Smooth muscle cell (in vitro differentiated cells): ENCODE results near the gene CHKA. TPM values are rescaled to one million over a fixed set of nuclear protein-coding genes. Genes with fewer than 3 reads are reported as not detected.

Source experiments
- DNase-seq: peaks from one replicate; lab custom pipeline; 2025; ENCODE audit not compliant: unreplicated experiment; lab: John Stamatoyannopoulos, UW
- H2AFZ ChIP-seq: fragments of 200-600 bp; sonication (generic); 2 replicates; pipeline ENCODE4 v1.6.0; 2016; ENCODE audit warnings: antibody characterized with exemption, low read depth, mild to moderate bottlenecking
- H3F3A ChIP-seq: fragments of 200-600 bp; sonication (generic); 2 replicates; pipeline ENCODE4 v1.6.0; 2017; ENCODE audit warnings: antibody characterized with exemption, low read depth
- H3K27ac ChIP-seq: fragments of 200-600 bp; sonication (generic); 2 replicates; pipeline ENCODE4 v1.5.1; 2016; ENCODE audit warnings: low read depth, mild to moderate bottlenecking
- H3K27me3 ChIP-seq: fragments of 200-600 bp; sonication (generic); 2 replicates; pipeline ENCODE4 v1.6.1; 2016; ENCODE audit warnings: low read depth, mild to moderate bottlenecking
- H3K36me3 ChIP-seq: fragments of 200-600 bp; sonication (generic); 2 replicates; pipeline ENCODE4 v1.5.1; 2016; ENCODE audit warnings: low read depth
- H3K4me1 ChIP-seq: fragments of 200-600 bp; sonication (generic); 2 replicates; pipeline ENCODE4 v1.5.1; 2016; ENCODE audit warnings: low read depth
- H3K4me2 ChIP-seq: fragments of 200-600 bp; sonication (generic); 2 replicates; pipeline ENCODE4 v1.6.0; 2016; ENCODE audit warnings: mild to moderate bottlenecking
- H3K4me3 ChIP-seq: fragments of 200-600 bp; sonication (generic); 2 replicates; pipeline ENCODE4 v1.5.1; 2016; ENCODE audit warnings: mild to moderate bottlenecking
- H3K79me2 ChIP-seq: fragments of 200-600 bp; sonication (generic); 2 replicates; pipeline ENCODE4 v1.6.0; 2016; ENCODE audit warnings: low read depth, mild to moderate bottlenecking
- H3K9ac ChIP-seq: fragments of 200-600 bp; sonication (generic); 2 replicates; pipeline ENCODE4 v1.6.0; 2016; ENCODE audit warnings: low read depth
- H3K9me3 ChIP-seq: fragments of 200-600 bp; sonication (generic); replicated peaks from 2 replicates; pipeline ENCODE4 v1.5.1; 2016; ENCODE audit warnings: low read depth
- H4K20me1 ChIP-seq: fragments of 200-600 bp; sonication (generic); 2 replicates; pipeline ENCODE4 v1.6.0; 2016; ENCODE audit warnings: low read depth
- CTCF ChIP-seq: fragments of 200-600 bp; sonication (generic); IDR thresholded peaks from 2 replicates; pipeline ENCODE4 v1.5.1; 2017; ENCODE audit warnings: borderline replicate concordance, mild to moderate bottlenecking, antibody characterized with exemption; ENCODE audit not compliant: insufficient read depth, poor library complexity, severe bottlenecking
- WGBS: methylation state at CpG from one replicate; pipeline ENCODE4 v1.1.7; 2016; ENCODE audit warnings: low lambda C conversion rate; 5-methylcytosine and 5-hydroxymethylcytosine counted together
- polyA plus RNA-seq: library from polyadenylated mRNA; unstranded; fragments of >200 nt; fragmentation: Nextera tagmentation; extraction: Ambion mirVana; gene quantifications from 2 replicates; pipeline ENCODE4 v1.2.1, GENCODE V29; 2016
- total RNA-seq: library from RNA; depleted of rRNA; stranded (reverse); fragments of >200 nt; gene quantifications from 2 replicates; pipeline ENCODE4 v1.2.3, GENCODE V29; 2014

Gene CHKA
- total and polyA plus RNA-seq, 2 experiments from 2014 or later, result 19.9 to 31.1 TPM

DNA sequence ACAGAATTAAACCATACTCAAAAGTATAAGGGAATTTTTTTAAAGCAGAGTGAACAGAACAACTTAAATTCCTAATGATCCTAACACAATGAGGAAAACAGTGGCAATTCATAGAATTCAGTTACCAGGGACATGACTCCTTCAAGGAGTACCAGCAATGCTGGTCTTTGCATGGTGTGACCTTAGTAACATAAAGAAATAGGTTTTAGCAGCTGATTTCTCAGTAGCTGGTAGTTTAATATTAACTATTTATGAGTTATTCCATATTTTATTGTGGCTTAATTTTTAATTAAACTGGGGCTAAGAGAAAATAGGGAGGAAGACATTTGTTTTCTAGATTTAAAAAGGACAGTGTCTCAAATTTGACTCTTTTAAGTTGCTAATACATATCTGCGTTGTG lies 30.9 kb downstream of the CHKA start:
- Histone ChIP-seq H3K36me3 (no peaks in the 10 kb centered on the region), H2AFZ (no peak overlapping the region), H3K79me2 (peaks cover 21% of the 10 kb centered on the region), H3K27me3 (no peaks in the 10 kb centered on the region), H3K4me1 (no peaks in the 10 kb centered on the region), H3K27ac (no peak overlapping the region), H3K4me3 (no peak overlapping the region), H3K9me3 (no peaks in the 10 kb centered on the region), H4K20me1 (peaks cover 26% of the 10 kb centered on the region), H3F3A (no peaks in the 10 kb centered on the region), H3K9ac (no peak overlapping the region), H3K4me2 (no peak overlapping the region)
- 79% methylated on average over 1 of the region's 1 CpG for WGBS
- no peak for TF ChIP-seq CTCF
- DNase-seq, result no peak

- H4K20me1 ChIP-seq, result peaks cover 32% of the 10 kb centered on the region
- H3K9me3 ChIP-seq, result no peaks in the 10 kb centered on the region
- no peaks in the 10 kb centered on the region for H3K36me3 ChIP-seq
- no peak overlapping the region for H3K4me3 ChIP-seq
- no peak overlapping the region for H3K4me2 ChIP-seq
- H3F3A ChIP-seq, result no peaks in the 10 kb centered on the region
- TF ChIP-seq CTCF, result no peak
- DNase-seq, result no peak
- H3K9ac ChIP-seq, result no peak overlapping the region
- H2AFZ ChIP-seq, result no peak overlapping the region
- H3K27ac ChIP-seq, result no peak overlapping the region
- H3K79me2 ChIP-seq, result peaks cover 21% of the 10 kb centered on the region
- H3K4me1 ChIP-seq, result no peaks in the 10 kb centered on the region
- H3K27me3 ChIP-seq, result no peaks in the 10 kb centered on the region
- WGBS, result 93% methylated on average over 8 of the region's 8 CpGs
Measured at GRCh38 chr11:68089679-68090078, 31.5 kb downstream of the CHKA start.

- Histone ChIP-seq H3K27me3 (no peaks in the 10 kb centered on the region), H4K20me1 (peaks cover 43% of the 10 kb centered on the region), H3K9ac (no peak overlapping the region), H3K4me2 (no peak overlapping the region), H3K36me3 (no peaks in the 10 kb centered on the region), H3K4me1 (no peaks in the 10 kb centered on the region), H3K9me3 (no peaks in the 10 kb centered on the region), H2AFZ (no peak overlapping the region), H3K4me3 (no peak overlapping the region), H3K27ac (no peak overlapping the region), H3F3A (no peaks in the 10 kb centered on the region), H3K79me2 (peaks cover 14% of the 10 kb centered on the region)
- TF ChIP-seq CTCF, result no peak
- DNase-seq, result no peak
- WGBS, result 38% methylated on average over 3 of the region's 3 CpGs
Measured at GRCh38 chr11:68083517-68083916, 37.7 kb downstream of the CHKA start.

- Histone ChIP-seq H3K4me3 (no peak overlapping the region), H3K27ac (no peak overlapping the region), H3K4me2 (no peak overlapping the region), H4K20me1 (peaks cover 46% of the 10 kb centered on the region), H3K36me3 (no peaks in the 10 kb centered on the region), H3K4me1 (no peaks in the 10 kb centered on the region), H2AFZ (no peak overlapping the region), H3F3A (no peaks in the 10 kb centered on the region), H3K79me2 (peaks cover 11% of the 10 kb centered on the region), H3K27me3 (no peaks in the 10 kb centered on the region), H3K9ac (no peak overlapping the region), H3K9me3 (no peaks in the 10 kb centered on the region)
- no peak for TF ChIP-seq CTCF
- WGBS, result 84% methylated on average over 3 of the region's 3 CpGs
- no peak for DNase-seq
Measured at GRCh38 chr11:68082481-68082880, 38.7 kb downstream of the CHKA start.
